Measurements from ENCODE around the gene ZFP69B.

GRCh38 chr1:40425198-40425597 lies 25.1 kb upstream of the ZFP69B start:
- no peak for TF ChIP-seq ZNF207 (IDR thresholded peaks at IDR 0.05; ENCODE audit: borderline replicate concordance)
- TF ChIP-seq ZNF274 (IDR thresholded peaks at IDR 0.05; ENCODE audit: insufficient read depth, insufficient read length): no peak
- TF ChIP-seq IKZF2 (IDR thresholded peaks at IDR 0.05): no peak
- TF ChIP-seq SPI1 (IDR thresholded peaks at IDR 0.05; ENCODE audit: borderline replicate concordance, insufficient read depth, low read depth, low read length): no peak
- TF ChIP-seq NR2C2 (IDR thresholded peaks at IDR 0.05; ENCODE audit: borderline replicate concordance, control insufficient read depth, insufficient read length, low read depth): no peak
- no peak for TF ChIP-seq MAX (IDR thresholded peaks at IDR 0.05; ENCODE audit: low read depth, low read length)

Data from GM12878 (cell line).